COR-L47 (cell line): ENCODE measurements around the gene PIK3R6.
"Not testable (repeated sequence)": the region's sequence is repeated elsewhere in the genome, so short reads cannot be mapped to it uniquely, and the experiment has no call there.

Source experiments
- DNase-seq: peaks from one replicate; lab custom pipeline; 2025; lab: John Stamatoyannopoulos, UW

Gene PIK3R6

DNA sequence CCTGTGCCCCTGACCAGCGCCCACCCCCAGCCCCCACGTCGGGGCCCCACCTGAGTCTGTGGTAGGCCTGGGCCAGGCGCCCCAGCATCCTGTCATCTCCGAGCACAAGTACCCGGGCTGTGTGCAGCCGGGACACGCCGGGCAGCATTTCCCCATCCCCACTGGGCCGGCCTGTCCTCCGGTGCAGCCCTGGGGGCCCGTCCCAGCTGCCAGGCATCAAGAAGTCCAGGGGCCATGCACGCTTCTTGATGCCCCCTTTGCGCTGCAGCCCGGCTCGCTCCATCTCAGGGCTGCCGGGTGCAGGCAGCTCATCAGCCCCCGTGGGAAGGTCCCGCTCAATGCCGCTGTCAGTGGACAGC lies 39.0 kb downstream of the PIK3R6 start:
- DNase-seq = no peak

- DNase-seq = no peak
These were observed 40.6 kb downstream of the PIK3R6 start for GRCh38 chr17:8826808-8827435.

DNA sequence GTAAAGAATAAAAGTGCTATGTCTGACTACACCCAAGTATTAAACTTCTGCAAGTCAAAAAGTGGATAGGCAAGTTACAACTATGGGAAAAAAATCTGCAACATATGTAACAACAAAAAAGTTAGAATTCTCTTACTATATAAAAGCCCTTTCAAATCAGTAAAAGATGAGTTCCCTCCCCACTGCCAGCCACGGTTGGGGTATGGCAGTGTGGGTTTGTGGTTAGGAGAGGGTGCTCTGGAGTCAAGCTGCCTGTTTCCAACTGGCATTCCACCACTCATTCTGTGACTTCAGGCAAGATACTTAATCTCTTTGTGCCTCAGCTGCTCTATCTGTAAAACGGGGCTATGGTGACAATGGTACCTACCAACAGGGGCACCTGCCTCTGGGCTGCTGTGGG lies 41.7 kb downstream of the PIK3R6 start:
- no peak for DNase-seq

DNA sequence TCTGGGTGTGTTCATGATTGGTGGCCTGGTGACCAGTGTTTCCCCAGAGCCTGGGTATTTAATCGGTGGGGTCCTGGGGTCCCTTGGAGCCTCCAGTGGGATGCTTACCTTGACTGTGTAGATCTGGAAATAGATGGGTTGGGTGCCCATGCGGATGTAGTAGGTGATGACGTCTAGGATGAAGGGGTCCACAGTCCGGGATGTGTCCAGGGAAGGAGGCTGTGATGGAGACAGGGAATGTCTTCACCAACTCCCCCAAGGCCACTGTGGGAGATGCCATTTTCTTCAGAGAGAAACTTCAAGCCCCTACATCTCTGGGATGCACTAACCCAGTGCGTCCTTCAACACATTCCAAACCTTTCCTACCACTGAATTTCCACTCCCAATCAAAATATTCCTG lies 44.2 kb downstream of the PIK3R6 start:
- no peak for DNase-seq

DNA sequence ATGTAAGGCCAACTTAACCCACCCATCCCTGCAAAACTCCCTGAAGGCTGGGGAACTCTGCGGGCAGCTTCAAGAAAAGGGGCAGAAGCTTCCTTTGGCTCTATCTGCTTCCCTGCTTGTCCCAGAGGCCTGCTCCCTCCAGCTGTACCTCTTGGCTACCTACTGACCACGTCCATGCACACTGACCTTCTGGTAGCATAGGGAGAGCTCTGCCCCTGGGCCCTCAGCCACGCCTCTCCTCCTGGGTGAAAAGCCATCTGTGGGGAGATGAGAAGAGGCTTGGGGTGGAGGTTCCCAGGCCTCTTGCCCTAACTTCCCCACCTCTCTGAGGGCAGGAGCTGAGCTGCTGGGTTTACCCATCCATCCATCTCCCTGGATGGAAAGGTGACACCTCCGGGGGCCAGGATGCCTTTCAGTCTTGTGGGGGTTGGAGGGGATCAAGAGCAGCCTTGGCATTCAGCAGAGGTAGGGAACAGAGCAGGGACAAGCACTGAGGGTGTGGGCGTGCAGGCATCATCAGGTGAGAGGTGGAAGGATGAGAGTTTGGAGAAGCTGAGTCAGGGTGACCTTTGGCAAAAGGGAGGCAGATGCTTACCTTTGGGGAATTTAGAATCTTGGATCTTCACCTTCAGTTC lies 45.0 kb downstream of the PIK3R6 start:
- no peak for DNase-seq

DNA sequence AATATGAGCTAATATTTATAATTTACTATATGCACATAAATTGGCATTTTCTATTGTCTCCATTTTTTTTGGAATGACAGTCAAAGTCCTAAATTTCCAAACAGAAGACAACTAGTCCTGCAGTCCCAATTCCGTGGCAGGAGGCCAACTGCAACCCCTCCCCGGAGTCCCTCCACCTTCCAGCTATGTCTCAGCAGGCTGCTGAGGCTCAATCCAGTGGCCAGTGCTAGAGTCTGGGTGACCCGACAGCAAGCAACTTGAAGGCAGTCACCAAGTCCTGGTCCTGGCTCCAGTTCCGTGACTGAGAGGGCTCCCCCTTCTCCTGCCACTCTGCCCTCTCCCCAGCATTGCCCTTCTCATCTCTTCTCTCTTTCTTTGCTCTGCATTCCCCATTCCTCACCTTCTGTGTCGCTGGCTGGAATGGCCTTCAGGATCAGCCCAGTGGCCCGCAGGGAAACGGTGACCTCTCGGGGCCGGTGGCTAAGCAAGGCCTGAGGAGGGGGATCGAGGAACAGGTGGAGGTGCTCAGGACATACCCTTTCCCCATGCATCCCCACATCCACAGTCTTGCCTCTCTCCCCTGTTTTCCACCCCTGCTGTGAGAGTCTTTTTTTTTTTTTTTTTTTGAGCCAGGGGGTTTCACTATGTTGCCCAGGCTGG lies 45.9 kb downstream of the PIK3R6 start:
- DNase-seq = no peak

DNA sequence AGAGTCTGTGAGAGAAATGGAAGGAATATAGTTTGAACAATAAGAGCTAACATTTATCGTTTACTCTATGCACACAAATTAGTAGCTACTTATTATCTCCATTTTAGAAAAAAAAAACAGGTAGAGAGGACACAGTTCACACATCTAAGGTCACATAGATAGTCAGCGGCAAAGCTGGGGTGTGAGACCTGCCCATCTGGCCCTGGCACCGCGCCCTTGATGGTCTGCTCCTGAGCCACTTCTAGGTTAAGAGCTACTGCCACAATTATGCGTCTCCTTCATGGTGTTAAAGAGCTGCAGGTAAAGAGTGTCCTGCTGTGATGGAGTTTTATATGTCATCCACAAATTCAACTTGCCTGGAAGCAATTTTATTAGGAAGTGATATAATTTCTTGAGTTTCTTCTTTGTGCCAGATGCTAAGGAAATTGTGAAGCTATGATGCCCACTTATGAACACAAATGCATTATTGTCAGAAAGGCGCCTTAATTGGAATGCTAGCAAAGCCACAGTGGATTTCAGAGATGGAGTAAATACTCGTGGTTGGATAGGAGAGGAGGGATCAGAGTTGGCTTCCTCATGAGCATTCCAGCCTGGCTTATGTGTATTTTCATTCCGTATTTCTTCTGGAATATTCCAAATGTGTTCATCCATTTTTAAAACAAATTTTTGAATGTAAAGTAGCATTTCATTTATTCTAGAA lies 47.0 kb downstream of the PIK3R6 start:
- DNase-seq = no peak

DNA sequence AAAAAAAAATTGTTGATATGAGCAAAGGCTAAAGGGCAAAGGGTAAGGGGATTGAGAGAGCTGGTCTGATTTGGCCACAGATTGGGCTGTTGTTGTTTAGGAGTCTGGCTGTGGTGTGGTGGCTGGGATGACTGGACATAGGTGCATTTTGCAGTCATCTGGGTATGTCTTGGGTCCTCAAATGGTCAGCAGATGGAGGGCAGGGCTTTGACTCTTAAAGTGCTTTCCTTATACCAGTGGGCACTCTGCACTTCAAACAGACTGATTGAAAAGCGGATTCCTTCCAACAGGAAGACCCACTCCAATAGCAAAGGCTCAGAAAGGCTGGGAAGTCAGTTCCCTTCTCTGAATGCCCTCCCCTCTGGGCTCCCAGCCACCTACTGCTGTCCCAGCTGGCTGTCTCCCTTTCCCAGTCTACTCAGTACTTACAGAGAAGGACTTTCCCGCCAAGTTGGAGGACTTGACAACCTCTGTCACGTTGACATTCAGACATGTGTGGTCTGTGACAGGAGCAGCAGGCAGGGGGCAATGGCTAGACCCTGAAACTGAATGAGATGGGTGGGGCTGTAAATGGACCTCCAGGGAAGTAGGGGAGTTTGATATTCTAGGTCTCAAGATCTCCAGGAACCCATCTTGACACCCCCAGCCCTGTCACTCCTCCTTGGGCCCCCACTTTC lies 48.7 kb downstream of the PIK3R6 start:
- DNase-seq = no peak

DNA sequence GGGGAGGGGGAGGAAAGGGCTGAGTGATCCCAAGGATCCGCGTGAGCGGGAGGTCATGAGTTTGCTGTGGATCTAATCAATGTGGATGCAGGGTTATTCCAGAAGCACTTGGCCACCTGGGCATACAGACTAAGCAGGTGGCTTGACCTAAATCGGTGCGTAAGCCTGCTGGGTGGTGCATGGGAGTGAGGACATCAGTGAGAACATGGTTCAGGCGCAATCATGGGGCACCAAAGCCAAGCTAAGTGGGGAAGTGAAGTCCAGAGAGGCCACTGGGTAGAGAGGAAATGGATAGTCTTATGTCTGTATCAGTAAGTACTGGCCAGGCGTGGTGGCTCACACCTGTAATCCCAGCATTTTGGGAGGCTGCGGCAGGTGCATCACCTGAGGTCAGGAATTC lies 49.4 kb downstream of the PIK3R6 start:
- no peak for DNase-seq

- DNase-seq = no peak
These were observed 60.4 kb downstream of the PIK3R6 start for GRCh38 chr17:8806926-8807550.

- DNase-seq = no peak
These were observed 61.1 kb downstream of the PIK3R6 start for GRCh38 chr17:8806253-8806925.

DNA sequence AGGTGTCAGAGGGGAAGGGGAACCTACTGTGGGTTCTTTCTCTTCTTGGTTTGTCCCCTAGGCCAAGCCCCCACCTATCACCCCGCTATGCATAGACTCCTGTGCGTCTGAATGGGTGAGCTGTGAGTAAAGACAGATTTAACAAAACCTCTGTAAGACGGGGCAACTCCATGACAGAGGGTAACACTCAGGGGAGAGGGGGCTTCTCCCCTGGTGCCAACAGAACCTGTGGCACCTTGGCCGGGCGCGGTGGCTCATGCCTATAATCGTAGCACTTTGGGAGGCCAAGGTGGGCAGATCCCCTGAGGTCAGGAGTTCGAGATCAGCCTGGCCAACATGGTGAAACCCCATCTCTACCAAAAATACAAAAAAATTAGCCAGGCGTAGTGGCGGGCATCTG lies 62.1 kb downstream of the PIK3R6 start:
- not testable (repeated sequence) for DNase-seq

- DNase-seq = no peak
These were observed 63.7 kb downstream of the PIK3R6 start for GRCh38 chr17:8803531-8804420.

- DNase-seq = no peak
These were observed 66.2 kb downstream of the PIK3R6 start for GRCh38 chr17:8801135-8801840.

DNA sequence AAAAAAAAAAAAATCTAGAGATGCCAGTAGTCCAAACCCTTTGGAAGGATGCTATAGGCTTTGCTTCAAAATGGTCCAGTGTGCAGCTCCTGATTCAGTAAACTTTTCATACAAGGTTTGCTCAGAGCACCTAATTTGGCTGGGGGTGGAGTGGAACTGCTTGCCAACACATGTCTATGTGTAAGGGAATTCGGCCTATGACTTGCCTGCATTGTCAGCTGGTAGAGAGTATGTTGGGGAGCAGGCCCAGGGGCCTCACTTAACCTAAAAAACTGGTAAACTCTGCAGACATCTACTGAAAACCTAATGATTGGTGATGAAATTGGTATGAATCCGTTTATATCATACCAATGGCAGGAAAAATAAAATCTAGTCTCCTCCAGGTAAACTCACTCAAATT lies 66.8 kb downstream of the PIK3R6 start:
- no peak for DNase-seq

DNA sequence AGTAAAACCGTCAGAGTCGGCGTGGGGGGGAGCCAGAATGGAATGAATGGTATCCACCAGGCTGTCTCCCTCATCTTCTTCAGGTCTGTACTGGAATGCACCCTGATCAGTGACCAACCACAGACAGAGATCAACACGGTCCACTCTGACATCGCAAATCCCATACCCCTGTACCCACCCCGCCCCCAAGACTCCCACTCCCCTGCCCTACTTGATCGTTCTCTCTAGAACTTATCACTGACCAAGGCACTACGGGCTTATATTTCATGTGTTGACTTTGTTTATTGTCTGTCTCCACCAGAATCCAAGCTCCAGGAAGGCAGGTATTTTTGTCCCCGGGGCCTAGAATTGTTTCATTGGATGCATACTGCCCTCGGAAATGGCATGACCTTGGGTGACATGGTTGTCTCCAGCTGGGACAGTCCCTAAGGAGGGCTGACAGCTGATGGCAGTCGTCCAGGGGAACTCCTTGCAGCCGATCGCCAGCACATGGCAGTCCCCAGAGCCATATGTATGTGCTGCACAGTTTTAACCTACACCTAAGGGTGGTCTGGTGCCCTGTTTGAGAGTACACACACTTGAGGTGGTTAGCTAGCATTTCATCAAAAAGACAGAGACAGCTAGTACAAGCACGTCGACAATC lies 67.8 kb downstream of the PIK3R6 start:
- DNase-seq = no peak

DNA sequence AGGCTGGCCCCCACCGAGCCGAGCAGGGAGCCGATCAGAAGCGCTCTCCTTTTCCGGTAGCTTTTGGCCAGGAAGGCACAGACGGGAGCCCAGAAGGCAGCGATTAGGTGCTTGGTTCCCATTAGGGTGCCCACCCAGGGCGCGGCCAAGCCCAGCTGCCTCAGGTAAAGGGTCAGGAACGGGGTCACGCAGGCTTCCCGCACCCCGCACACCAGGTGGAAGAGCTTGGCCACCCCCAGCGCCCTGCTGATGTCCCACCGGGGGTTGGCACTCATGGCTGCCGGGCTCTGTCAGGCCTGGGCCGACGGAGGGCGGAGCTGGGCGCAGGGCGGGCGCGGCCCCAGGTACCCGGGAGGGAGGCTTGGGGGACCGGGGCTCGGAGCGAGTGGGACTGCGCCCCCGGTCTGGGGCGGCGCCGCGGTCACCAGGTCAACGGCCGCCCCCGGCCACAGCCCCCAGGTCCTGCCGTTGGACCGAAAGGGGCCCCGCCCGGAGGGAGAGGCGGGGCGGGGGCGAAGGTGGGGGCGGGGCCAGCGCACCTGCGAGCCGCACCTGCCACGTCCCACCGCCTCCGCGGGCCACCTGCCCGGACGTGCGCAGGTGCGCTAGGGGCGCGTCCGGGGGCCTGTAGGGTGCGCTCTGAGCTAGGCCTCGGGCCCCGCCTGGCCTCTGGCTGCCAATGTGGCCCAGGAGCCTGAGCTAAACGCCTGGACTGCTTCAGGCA lies 68.5 kb downstream of the PIK3R6 start, which contains the start of gene MFSD6L:
MFSD6L (minus strand) TSS at position 520 of the 724 bp plus-strand sequence; CDS start at position 275, 245 bp downstream.
- DNase-seq = no peak

DNA sequence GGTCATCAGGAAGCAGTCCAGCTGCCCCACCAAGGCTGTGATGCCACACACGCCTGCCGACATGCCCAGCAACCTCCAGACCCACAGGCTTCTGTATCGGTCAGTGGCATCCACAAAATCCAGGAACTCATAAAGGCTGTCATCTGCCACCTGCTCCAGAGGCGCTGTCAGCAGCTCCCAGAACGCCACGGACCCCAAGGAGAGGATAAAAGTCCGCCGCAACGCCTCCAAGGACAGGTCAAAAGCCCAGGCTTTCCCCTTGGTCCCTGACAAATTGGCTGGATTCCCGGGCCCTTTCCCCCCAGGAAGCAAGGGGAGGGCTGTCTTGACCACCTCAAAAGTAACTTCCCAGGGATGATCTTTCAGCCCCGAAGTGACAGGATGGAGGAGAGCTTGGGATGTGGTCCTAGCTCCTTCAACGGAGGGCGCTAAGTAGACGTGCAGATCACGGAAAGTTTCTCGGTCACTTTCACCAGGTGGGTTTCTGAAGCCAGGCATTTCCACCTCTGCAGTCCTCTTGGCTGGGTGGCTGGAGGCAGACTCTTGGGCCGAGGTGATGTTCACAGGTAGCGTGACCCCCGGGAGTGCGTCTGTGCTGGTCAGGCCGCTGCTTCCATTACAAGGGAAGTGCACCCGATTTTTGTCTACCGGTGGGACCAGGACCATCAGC lies 69.2 kb downstream of the PIK3R6 start:
- no peak for DNase-seq
